ENCODE results near the gene ZSWIM3.

Gene ZSWIM3

GRCh38 chr20:45917790-45918141, 60.4 kb downstream of the ZSWIM3 start:
- Histone ChIP-seq H3K27me3 (ENCODE audit: low read depth, low read length) (peaks cover 8% of the 10 kb centered on the region; the same call in 1 of the 2 replicates), H2AFZ (ENCODE audit: low read depth, low read length) (no peak overlapping the region), H3K4me1 (ENCODE audit: low read length) (peaks cover 18% of the 10 kb centered on the region), H3K36me3 (replicated peaks; ENCODE audit: low read depth, low read length) (no peaks in the 10 kb centered on the region), H3K4me2 (ENCODE audit: low read length) (no peak overlapping the region), H3K9ac (ENCODE audit: low read length) (no peak overlapping the region), H3K9me3 (ENCODE audit: insufficient read depth, low read length) (no peaks in the 10 kb centered on the region), H3K4me3 (ENCODE audit: low read length) (no peak overlapping the region), H3K79me2 (ENCODE audit: low read length) (no peaks in the 10 kb centered on the region), H4K20me1 (ENCODE audit: insufficient read depth, low read length) (no peaks in the 10 kb centered on the region), H3K27ac (ENCODE audit: low read length) (no peak overlapping the region)
- no peak for TF ChIP-seq EZH2phosphoT487 (IDR thresholded peaks at IDR 0.05; ENCODE audit: low read depth)
- TF ChIP-seq CTCF (IDR thresholded peaks at IDR 0.05; ENCODE audit: low read depth, low read length), result no peak

GRCh38 chr20:45918182-45918737, 60.8 kb downstream of the ZSWIM3 start:
- no peaks in the 10 kb centered on the region for H4K20me1 ChIP-seq (ENCODE audit: insufficient read depth, low read length)
- H3K4me1 ChIP-seq (ENCODE audit: low read length), result peaks cover 13% of the 10 kb centered on the region
- H3K9ac ChIP-seq (ENCODE audit: low read length), result no peak overlapping the region
- H3K4me2 ChIP-seq (ENCODE audit: low read length), result no peak overlapping the region
- H3K9me3 ChIP-seq (ENCODE audit: insufficient read depth, low read length), result no peaks in the 10 kb centered on the region
- no peak overlapping the region for H3K27ac ChIP-seq (ENCODE audit: low read length)
- no peaks in the 10 kb centered on the region for H3K79me2 ChIP-seq (ENCODE audit: low read length)
- H2AFZ ChIP-seq (ENCODE audit: low read depth, low read length), result no peak overlapping the region
- H3K27me3 ChIP-seq (ENCODE audit: low read depth, low read length), result peaks cover 8% of the 10 kb centered on the region; the same call in 1 of the 2 replicates
- H3K36me3 ChIP-seq (replicated peaks; ENCODE audit: low read depth, low read length), result no peaks in the 10 kb centered on the region
- no peak overlapping the region for H3K4me3 ChIP-seq (ENCODE audit: low read length)
- TF ChIP-seq EZH2phosphoT487 (IDR thresholded peaks at IDR 0.05; ENCODE audit: low read depth) (no peak), CTCF (IDR thresholded peaks at IDR 0.05; ENCODE audit: low read depth, low read length) (no peak)

GRCh38 chr20:45918779-45919537, 61.5 kb downstream of the ZSWIM3 start:
- Histone ChIP-seq H4K20me1 (ENCODE audit: insufficient read depth, low read length) (no peaks in the 10 kb centered on the region), H3K27me3 (ENCODE audit: low read depth, low read length) (peaks cover 8% of the 10 kb centered on the region; the same call in 1 of the 2 replicates), H3K9me3 (ENCODE audit: insufficient read depth, low read length) (no peaks in the 10 kb centered on the region), H3K79me2 (ENCODE audit: low read length) (no peaks in the 10 kb centered on the region), H3K36me3 (replicated peaks; ENCODE audit: low read depth, low read length) (no peaks in the 10 kb centered on the region), H3K4me2 (ENCODE audit: low read length) (no peak overlapping the region), H3K9ac (ENCODE audit: low read length) (no peak overlapping the region), H2AFZ (ENCODE audit: low read depth, low read length) (no peak overlapping the region), H3K4me3 (ENCODE audit: low read length) (no peak overlapping the region), H3K27ac (ENCODE audit: low read length) (no peak overlapping the region), H3K4me1 (ENCODE audit: low read length) (peaks cover 7% of the 10 kb centered on the region)
- no peak for TF ChIP-seq EZH2phosphoT487 (IDR thresholded peaks at IDR 0.05; ENCODE audit: low read depth)
- TF ChIP-seq CTCF (IDR thresholded peaks at IDR 0.05; ENCODE audit: low read depth, low read length), result no peak

GRCh38 chr20:45919542-45920399, 62.4 kb downstream of the ZSWIM3 start:
- Histone ChIP-seq H3K79me2 (ENCODE audit: low read length) (no peaks in the 10 kb centered on the region), H3K9me3 (ENCODE audit: insufficient read depth, low read length) (no peaks in the 10 kb centered on the region), H3K4me1 (ENCODE audit: low read length) (no peaks in the 10 kb centered on the region), H3K9ac (ENCODE audit: low read length) (no peak overlapping the region), H3K27me3 (ENCODE audit: low read depth, low read length) (peaks cover 8% of the 10 kb centered on the region; the same call in 1 of the 2 replicates), H3K4me3 (ENCODE audit: low read length) (no peak overlapping the region), H3K36me3 (replicated peaks; ENCODE audit: low read depth, low read length) (no peaks in the 10 kb centered on the region), H4K20me1 (ENCODE audit: insufficient read depth, low read length) (no peaks in the 10 kb centered on the region), H3K27ac (ENCODE audit: low read length) (no peak overlapping the region), H3K4me2 (ENCODE audit: low read length) (no peak overlapping the region), H2AFZ (ENCODE audit: low read depth, low read length) (no peak overlapping the region)
- TF ChIP-seq CTCF (IDR thresholded peaks at IDR 0.05; ENCODE audit: low read depth, low read length) (no peak), EZH2phosphoT487 (IDR thresholded peaks at IDR 0.05; ENCODE audit: low read depth) (no peak)

Measured in OCI-LY3 (cell line).